Measurements from ENCODE around the gene TXNDC12.
"Not testable (repeated sequence)": the region's sequence is repeated elsewhere in the genome, so short reads cannot be mapped to it uniquely, and the experiment has no call there.

Gene TXNDC12

GRCh38 chr1:52045666-52046195 is 9.3 kb downstream of the TXNDC12 start:
- DNase-seq: not testable (repeated sequence)

- no peak for DNase-seq
These were observed 9.8 kb downstream of the TXNDC12 start for GRCh38 chr1:52045236-52045635.

- no peak for DNase-seq
These were observed 13.3 kb downstream of the TXNDC12 start for GRCh38 chr1:52041551-52042185.

- no peak for DNase-seq
These were observed 17.1 kb downstream of the TXNDC12 start for GRCh38 chr1:52037909-52038308.

- no peak for DNase-seq
These were observed 17.6 kb downstream of the TXNDC12 start for GRCh38 chr1:52037402-52037814.

GRCh38 chr1:52034050-52034384 is 21.0 kb downstream of the TXNDC12 start:
- no peak for DNase-seq

- peak; percentile 83 for DNase-seq
These were observed 21.6 kb downstream of the TXNDC12 start, which contains the start of gene KTI12 for GRCh38 chr1:52033190-52034049. KTI12 (minus strand) TSS chr1:52033810; CDS start chr1:52033761, 49 bp downstream.

- DNase-seq: peak; percentile 44
These were observed 22.2 kb downstream of the TXNDC12 start for GRCh38 chr1:52032785-52033131.

GRCh38 chr1:52032124-52032784 is 22.7 kb downstream of the TXNDC12 start:
- DNase-seq: no peak

GRCh38 chr1:52028839-52029238 is 26.2 kb downstream of the TXNDC12 start:
- not testable (repeated sequence) for DNase-seq

GRCh38 chr1:52028328-52028727 is 26.7 kb downstream of the TXNDC12 start:
- DNase-seq: no peak

GRCh38 chr1:52026278-52026677 is 28.7 kb downstream of the TXNDC12 start:
- DNase-seq: no peak

GRCh38 chr1:52022133-52022532 is 32.9 kb downstream of the TXNDC12 start:
- no peak for DNase-seq

GRCh38 chr1:52008071-52008809 is 46.8 kb downstream of the TXNDC12 start:
- DNase-seq: no peak

GRCh38 chr1:52007215-52008002 is 47.6 kb downstream of the TXNDC12 start:
- no peak for DNase-seq

- DNase-seq: not testable (repeated sequence)
These were observed 48.9 kb downstream of the TXNDC12 start for GRCh38 chr1:52006081-52006553.

- DNase-seq: not testable (repeated sequence)
These were observed 49.4 kb downstream of the TXNDC12 start for GRCh38 chr1:52005548-52005947.

- DNase-seq: no peak
These were observed 51.1 kb downstream of the TXNDC12 start for GRCh38 chr1:52003877-52004276.

- no peak for DNase-seq
These were observed 52.7 kb downstream of the TXNDC12 start for GRCh38 chr1:52002038-52002917.

GRCh38 chr1:51998701-51999100 is 56.3 kb downstream of the TXNDC12 start:
- DNase-seq: no peak

GRCh38 chr1:51997974-51998382 is 57.0 kb downstream of the TXNDC12 start:
- DNase-seq: no peak
